Thyroid gland (tissue), 4 donors: ENCODE measurements around the gene MATK. TPM values are rescaled to one million over a fixed set of nuclear protein-coding genes. Genes with fewer than 3 reads are reported as not detected.

Experiments
- DNase-seq, 2 donors: peaks; one replicate each; pipeline ENCODE4 v3.0.0-alpha.2; 2019
- H3K27ac ChIP-seq, 3 donors: fragments of 200-600 bp; sonication (generic); 1 replicate in 2 of 3; 2 replicates in 1 of 3; pipeline ENCODE4 v1.5.1; 2016 to 2019; ENCODE audit warnings: mild to moderate bottlenecking in 1 of 3, moderate library complexity in 1 of 3
- H3K27me3 ChIP-seq: fragments of 200-600 bp; sonication (generic); one replicate; pipeline ENCODE4 v1.5.1; 2019
- H3K36me3 ChIP-seq, 2 donors: fragments of 200-600 bp; sonication (generic); one replicate each; pipeline ENCODE4 v1.5.1; 2016 to 2019
- H3K4me1 ChIP-seq, 2 donors: fragments of 200-600 bp; sonication (generic); one replicate each; pipeline ENCODE4 v1.5.1; 2017 to 2019
- H3K4me3 ChIP-seq, 3 donors: fragments of 200-600 bp; sonication (generic); replicated peaks in 1 of 3; 1 replicate in 2 of 3; 2 replicates in 1 of 3; pipeline ENCODE4 v1.5.1; 2016; ENCODE audit warnings: mild to moderate bottlenecking in 1 of 3
- H3K9me3 ChIP-seq: fragments of 200-600 bp; sonication (generic); one replicate; pipeline ENCODE4 v1.5.1; 2017
- CTCF ChIP-seq, 6 experiments: fragments of 200-600 bp in 3 of 6; fragments of 450-650 bp in 3 of 6; sonication (generic) in 3 of 6; IDR thresholded peaks; one replicate each; pipeline ENCODE4 v1.5.1; 2016 to 2019; ENCODE audit warnings: antibody characterized with exemption in 6 of 6, mild to moderate bottlenecking in 2 of 6, inconsistent platforms in 1 of 6, moderate library complexity in 1 of 6
- POLR2A ChIP-seq, 2 donors: fragments of 450-650 bp; IDR thresholded peaks; one replicate each; pipeline ENCODE4 v1.6.1; 2017; ENCODE audit warnings: antibody characterized with exemption in 2 of 2, mild to moderate bottlenecking in 2 of 2, moderate library complexity in 1 of 2
- WGBS, 2 donors: methylation state at CpG; one replicate each; pipeline ENCODE4 v1.1.5; 2017; 5-methylcytosine and 5-hydroxymethylcytosine counted together
- intact Hi-C: fragments of 100-400 bp; cut with DNase I; formaldehyde crosslinking; loops from one replicate; pipeline ENCODE4 v1.15.1; 2023
- total RNA-seq, 4 donors: library from RNA; depleted of rRNA; stranded (reverse); fragments of >200 nt; gene quantifications; one replicate each; pipeline ENCODE4 v1.2.3, GENCODE V29; 2016

The MATK gene
- total RNA-seq, 4 donors from 2014 or later, result 0.93 to 14.7 (median 2.7) TPM

- Histone ChIP-seq H3K4me3 (no peak overlapping the region), H3K36me3 (no peaks in the 10 kb centered on the region), H3K27me3 (no peaks in the 10 kb centered on the region), H3K9me3 (no peaks in the 10 kb centered on the region), H3K27ac (no peak overlapping the region), H3K4me1 (peaks cover 0 to 6% of the 10 kb centered on the region in 2 donors)
- WGBS, 2 donors, result 87 to 97% methylated on average over 5 to 10 of the region's 13 CpGs
- DNase-seq, result no peak
- TF ChIP-seq CTCF (IDR thresholded peaks at IDR 0.05) (no peak), POLR2A (IDR thresholded peaks at IDR 0.05) (no peak)
- intact Hi-C loops, result no loop called here
Observed at GRCh38 chr19:3782903-3783302, 3.3 kb downstream of the MATK start.

- H3K36me3 ChIP-seq, result no peaks in the 10 kb centered on the region
- H3K4me3 ChIP-seq, result no peak overlapping the region
- no peak overlapping the region for H3K27ac ChIP-seq
- intact Hi-C loops, result no loop called here
- H3K9me3 ChIP-seq, result no peaks in the 10 kb centered on the region
- WGBS, 2 donors, result 97 to 100% methylated on average over 1 of the region's 1 CpG
- DNase-seq, result no peak
- TF ChIP-seq CTCF (IDR thresholded peaks at IDR 0.05) (no peak), POLR2A (IDR thresholded peaks at IDR 0.05) (no peak)
- peaks cover 0 to 6% of the 10 kb centered on the region in 2 donors for H3K4me1 ChIP-seq
- H3K27me3 ChIP-seq, result no peaks in the 10 kb centered on the region
Observed at GRCh38 chr19:3782330-3782729, 3.9 kb downstream of the MATK start.

GRCh38 chr19:3781603-3782002, 4.6 kb downstream of the MATK start:
- Histone ChIP-seq H3K9me3 (no peaks in the 10 kb centered on the region), H3K36me3 (no peaks in the 10 kb centered on the region), H3K27ac (no peak overlapping the region), H3K4me1 (peaks cover 0 to 6% of the 10 kb centered on the region in 2 donors), H3K27me3 (no peaks in the 10 kb centered on the region), H3K4me3 (no peak overlapping the region)
- 97 to 100% methylated on average over 2 of the region's 2 CpGs for WGBS, 2 donors
- DNase-seq, result no peak
- no peak for TF ChIP-seq CTCF (IDR thresholded peaks at IDR 0.05)
- no peak for TF ChIP-seq POLR2A (IDR thresholded peaks at IDR 0.05)
- intact Hi-C loops, result no loop called here

GRCh38 chr19:3780786-3781304, 5.3 kb downstream of the MATK start:
- H3K4me1 ChIP-seq, result peaks cover 0 to 4% of the 10 kb centered on the region in 2 donors
- H3K27ac ChIP-seq, result no peak overlapping the region
- no peak overlapping the region for H3K4me3 ChIP-seq
- intact Hi-C loops, result no loop called here
- WGBS, 2 donors, result 89 to 91% methylated on average over 9 of the region's 9 CpGs
- no peaks in the 10 kb centered on the region for H3K9me3 ChIP-seq
- H3K36me3 ChIP-seq, result no peaks in the 10 kb centered on the region
- DNase-seq, result no peak
- no peak for TF ChIP-seq POLR2A (IDR thresholded peaks at IDR 0.05)
- no peak for TF ChIP-seq CTCF (IDR thresholded peaks at IDR 0.05)
- no peaks in the 10 kb centered on the region for H3K27me3 ChIP-seq

- Histone ChIP-seq H3K4me1 (no peaks in the 10 kb centered on the region), H3K36me3 (no peaks in the 10 kb centered on the region), H3K9me3 (no peaks in the 10 kb centered on the region), H3K4me3 (no peak overlapping the region), H3K27me3 (no peaks in the 10 kb centered on the region), H3K27ac (no peak overlapping the region)
- 78 to 80% methylated on average over 26 of the region's 44 CpGs for WGBS, 2 donors
- intact Hi-C loops, result no loop called here
- no peak for DNase-seq
- TF ChIP-seq POLR2A (IDR thresholded peaks at IDR 0.05) (no peak), CTCF (IDR thresholded peaks at IDR 0.05) (no peak)
Observed at GRCh38 chr19:3778899-3779723, 7.1 kb downstream of the MATK start.
